Renal pelvis (tissue), 12 donors: ENCODE measurements around the gene TBC1D8B. TPM values are rescaled to one million over a fixed set of nuclear protein-coding genes. Genes with fewer than 3 reads are reported as not detected.
"Not testable (repeated sequence)": the region's sequence is repeated elsewhere in the genome, so short reads cannot be mapped to it uniquely, and the experiment has no call there.

Experiments
- DNase-seq: peaks from one replicate; pipeline ENCODE4 v3.0.0-alpha.2; 2013
- long read RNA-seq, 16 experiments: transcript quantifications; one replicate each; lab custom pipeline, GENCODE V29; 2026
- polyA plus RNA-seq, 3 donors: library from polyadenylated mRNA; unstranded; fragments of 120-200 nt; gene quantifications; one replicate each; pipeline ENCODE4 v1.2.1, GENCODE V29; 2013; ENCODE audit not compliant: insufficient read length in 3 of 3

TBC1D8B gene
- 1 to 10 TPM; 3.9 to 5.9 (median 4.7) TPM for polyA plus RNA-seq
- long read RNA-seq, donor 1, full-length matches to known transcripts = 1 of 1 reads
- long read RNA-seq, donor 1, partial matches to known transcripts = 0 of 1 reads
- long read RNA-seq, donor 1, other reads (novel, unspliced or antisense) = 0 of 1 reads
- long read RNA-seq, donor 2 = 0 reads
- long read RNA-seq, donor 3, full-length matches to known transcripts = 2 of 2 reads
- long read RNA-seq, donor 3, partial matches to known transcripts = 0 of 2 reads
- long read RNA-seq, donor 3, other reads (novel, unspliced or antisense) = 0 of 2 reads
- long read RNA-seq, donor 4, partial matches to known transcripts = 0 of 1 reads
- long read RNA-seq, donor 4, other reads (novel, unspliced or antisense) = 0 of 1 reads
- long read RNA-seq, donor 5 = 0 reads
- long read RNA-seq, donor 6, full-length matches to known transcripts = 2 of 2 reads
- long read RNA-seq, donor 6, partial matches to known transcripts = 0 of 2 reads
- long read RNA-seq, donor 6, other reads (novel, unspliced or antisense) = 0 of 2 reads
- long read RNA-seq, donor 7 = 0 reads
- long read RNA-seq, donor 8, full-length matches to known transcripts = 2 of 2 reads
- long read RNA-seq, donor 8, partial matches to known transcripts = 0 of 2 reads
- long read RNA-seq, donor 8, other reads (novel, unspliced or antisense) = 0 of 2 reads
- long read RNA-seq, donor 9, partial matches to known transcripts = 0 of 1 reads
- long read RNA-seq, donor 9, other reads (novel, unspliced or antisense) = 0 of 1 reads
- long read RNA-seq, donor 10, full-length matches to known transcripts = 1 of 1 reads
- long read RNA-seq, donor 10, partial matches to known transcripts = 0 of 1 reads
- long read RNA-seq, donor 10, other reads (novel, unspliced or antisense) = 0 of 1 reads
- long read RNA-seq, donor 11 = 0 reads
- long read RNA-seq, donor 12 = 0 reads
- long read RNA-seq, donor 13 = 0 reads
- long read RNA-seq, donor 14, partial matches to known transcripts = 5 of 5 reads
- long read RNA-seq, donor 14, other reads (novel, unspliced or antisense) = 0 of 5 reads
- long read RNA-seq, donor 15, full-length matches to known transcripts = 1 of 1 reads
- long read RNA-seq, donor 15, partial matches to known transcripts = 0 of 1 reads
- long read RNA-seq, donor 15, other reads (novel, unspliced or antisense) = 0 of 1 reads
- long read RNA-seq, donor 16 = 0 reads

GRCh38 chrX:106802388-106803275 is at the start of gene TBC1D8B:
Gene TBC1D8B (plus strand): TSS chrX:106802673. CDS start chrX:106802854, 181 bp downstream.
- peak; percentile 88 for DNase-seq

DNA sequence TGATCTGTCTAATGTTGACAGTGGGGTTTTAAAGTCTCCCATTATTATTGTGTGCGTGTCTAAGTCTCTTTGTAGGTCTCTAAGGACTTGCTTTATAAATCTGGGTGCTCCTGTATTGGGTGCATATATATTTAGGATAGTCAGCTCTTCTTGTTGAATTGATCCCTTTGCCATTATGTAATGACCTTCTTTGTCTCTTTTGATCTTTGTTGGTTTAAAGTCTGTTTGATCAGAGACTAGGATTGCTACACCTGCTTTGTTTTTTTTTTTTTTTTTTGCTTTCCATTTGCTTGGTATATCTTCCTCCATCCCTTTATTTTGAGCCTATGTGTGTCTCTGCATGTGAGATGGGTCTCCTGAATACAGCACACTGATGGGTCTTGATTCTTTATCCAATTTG is 33.2 kb upstream of the TBC1D8B start:
- DNase-seq = not testable (repeated sequence)

- no peak for DNase-seq
Observed at GRCh38 chrX:106774981-106775380, 27.5 kb upstream of the TBC1D8B start.

GRCh38 chrX:106780264-106780663 is 22.2 kb upstream of the TBC1D8B start:
- no peak for DNase-seq

DNA sequence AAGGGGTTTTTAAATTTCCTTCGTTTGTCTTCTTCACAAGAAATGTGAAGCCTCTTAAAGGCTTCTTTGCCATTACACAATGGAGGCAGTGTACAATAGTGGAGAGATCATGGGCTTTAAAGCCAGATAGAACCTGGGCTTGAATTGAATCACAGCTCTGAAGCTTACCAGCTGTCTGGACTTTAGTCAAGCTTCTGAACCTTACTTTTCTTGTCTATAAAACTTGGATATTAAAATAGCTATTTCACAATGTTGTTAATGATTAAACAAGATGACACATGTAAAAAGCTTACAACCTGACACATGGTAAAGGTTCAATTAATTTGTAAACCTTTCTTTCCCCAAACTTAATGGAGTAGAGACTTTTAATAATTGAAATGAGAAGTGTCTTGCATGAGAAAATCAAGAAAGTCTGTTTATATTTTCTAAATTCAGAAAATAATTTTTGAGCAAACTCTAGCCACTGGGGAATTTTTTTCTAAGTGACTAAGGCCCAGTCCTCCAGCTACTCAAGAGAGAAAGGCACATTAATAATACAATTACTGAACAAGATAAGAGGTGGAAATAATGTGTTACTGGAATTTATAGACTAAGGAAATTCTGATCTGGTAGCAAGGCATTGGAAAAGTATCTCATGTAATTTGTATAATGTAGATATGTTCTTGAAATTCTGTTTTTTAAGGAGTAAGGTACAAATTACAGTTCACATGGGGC is 21.7 kb upstream of the TBC1D8B start:
- DNase-seq = no peak

DNA sequence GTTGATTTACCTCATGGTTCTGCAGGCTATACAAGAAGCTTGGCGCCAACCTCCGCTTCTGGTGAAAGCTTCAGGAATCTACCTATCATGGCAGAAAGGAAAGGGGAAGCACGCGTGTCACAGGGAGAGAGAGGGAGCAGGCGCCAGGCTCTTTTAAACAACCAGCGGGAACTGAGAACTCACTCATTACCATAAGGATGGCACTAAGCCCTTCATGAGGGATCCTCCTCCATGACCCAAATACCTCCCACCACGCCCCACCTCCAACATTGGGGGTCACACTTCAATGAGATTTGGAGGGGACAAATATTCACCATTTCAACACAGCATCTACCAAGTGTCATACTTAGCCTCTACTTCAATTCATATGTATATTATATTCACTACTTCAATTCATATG is 18.8 kb upstream of the TBC1D8B start:
- no peak for DNase-seq

GRCh38 chrX:106791495-106791894 is 11.0 kb upstream of the TBC1D8B start:
- no peak for DNase-seq

- no peak for DNase-seq
Observed at GRCh38 chrX:106802063-106802387, 448 bp upstream of the TBC1D8B start.

DNA sequence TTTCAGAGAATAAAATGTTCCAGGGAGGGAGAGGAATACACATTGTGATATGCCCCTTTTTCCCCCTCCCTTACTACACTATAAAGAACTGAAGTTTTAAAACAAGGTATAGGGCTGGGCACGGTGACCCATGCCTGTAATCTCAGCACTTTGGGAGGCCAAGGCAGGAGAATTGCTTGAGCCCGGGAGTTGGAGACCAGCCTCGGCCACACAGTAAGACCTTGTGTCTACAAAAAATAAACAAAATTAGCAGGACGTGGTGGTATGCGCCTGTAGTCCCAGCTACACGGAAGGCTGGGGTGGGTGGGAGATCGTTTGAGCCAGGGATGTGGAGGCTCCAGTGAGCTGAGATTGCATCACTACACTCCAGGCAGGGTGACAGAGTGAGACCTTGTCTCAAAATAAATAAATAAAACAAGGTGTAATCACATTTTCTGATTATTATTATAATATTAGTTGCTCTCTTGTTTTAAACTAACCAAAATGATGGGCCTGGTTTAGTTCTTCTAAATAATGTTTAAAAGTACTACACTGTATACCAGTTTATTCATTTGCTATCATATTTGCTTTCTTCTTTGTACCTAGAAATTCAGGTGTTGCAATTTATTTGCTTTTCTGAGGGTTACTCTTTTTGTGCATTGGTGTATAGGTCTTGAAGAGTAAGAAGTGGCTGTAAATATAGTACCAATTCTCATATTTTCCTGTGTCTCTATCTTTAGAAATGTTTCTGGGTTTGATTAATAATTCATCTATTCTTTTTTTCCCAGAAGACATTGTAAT is 8.8 kb downstream of the TBC1D8B start:
- DNase-seq = no peak

DNA sequence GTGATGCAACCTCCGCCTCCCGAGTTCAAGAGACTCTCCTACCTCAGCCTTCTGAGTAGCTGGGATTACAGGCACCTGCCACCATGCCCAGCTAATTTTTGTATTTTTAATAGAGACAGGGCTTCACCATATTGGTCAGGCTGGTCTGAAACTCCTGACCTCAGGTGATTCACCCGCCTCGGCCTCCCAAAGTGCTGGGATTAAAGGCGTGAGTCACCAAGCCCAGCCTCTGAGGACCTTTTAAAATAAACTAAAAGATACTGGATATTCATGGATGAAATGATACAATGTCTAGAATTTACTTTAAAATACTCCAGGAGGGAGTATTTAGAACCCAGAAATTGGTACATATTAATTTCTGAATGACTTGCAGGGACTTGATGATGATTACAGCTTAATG is 10.5 kb downstream of the TBC1D8B start:
- DNase-seq = not testable (repeated sequence)

- DNase-seq = not testable (repeated sequence)
Observed at GRCh38 chrX:106814093-106814492, 11.6 kb downstream of the TBC1D8B start.

DNA sequence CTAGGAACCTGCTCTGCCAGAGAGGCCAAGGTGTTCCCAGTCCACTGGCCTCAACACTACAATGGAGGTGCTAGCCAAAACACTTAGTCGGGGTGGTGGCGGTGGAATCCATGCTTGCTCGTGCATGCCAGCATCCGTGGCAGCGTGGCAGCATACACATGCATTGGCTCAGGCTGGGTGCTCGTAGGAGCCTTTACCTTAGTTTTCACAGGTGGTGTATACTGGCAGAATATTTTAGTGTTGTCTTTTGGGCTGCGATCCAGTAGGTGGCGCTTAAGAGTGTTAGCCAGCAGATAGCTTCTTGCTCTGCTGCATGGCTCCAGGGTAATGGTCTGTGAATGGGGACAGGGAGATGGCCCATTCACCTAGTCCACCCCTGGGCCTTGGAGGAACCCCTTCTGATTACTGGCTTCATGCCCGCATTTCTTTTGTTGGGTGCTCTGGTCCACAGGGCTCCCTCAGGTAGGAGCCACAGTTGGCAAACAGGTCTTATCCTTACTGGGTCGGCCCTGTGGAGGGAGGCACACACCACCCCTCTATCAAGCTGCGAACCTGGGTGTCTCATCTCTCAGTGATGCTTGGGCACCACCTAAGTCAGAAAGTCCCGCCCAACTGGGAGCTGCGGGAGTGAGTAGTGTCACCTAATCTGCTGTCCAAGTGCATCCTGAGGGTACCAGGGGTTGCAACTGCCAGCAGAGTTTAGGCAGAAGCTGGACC is 60.7 kb downstream of the TBC1D8B start:
- DNase-seq = peak; percentile 3

DNA sequence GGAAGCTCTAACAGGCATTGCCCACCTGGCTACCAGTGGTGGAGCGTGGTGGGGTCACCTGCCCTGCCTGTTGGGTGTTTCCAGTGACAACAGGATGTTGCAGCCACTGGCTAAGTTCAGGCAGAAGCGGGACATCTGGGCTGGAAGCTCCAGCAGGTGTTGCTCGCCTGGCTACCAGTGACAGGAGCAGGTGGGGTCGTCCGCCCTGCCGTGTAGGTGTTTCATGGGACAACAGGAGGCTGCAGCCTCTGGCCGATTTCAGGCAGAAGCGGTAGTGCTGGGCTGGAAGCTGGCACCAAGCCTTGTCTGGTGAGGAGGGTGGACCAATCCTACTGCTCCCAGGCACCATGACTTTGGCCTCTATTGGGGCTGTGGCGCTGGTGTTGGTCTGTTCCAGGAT is 61.2 kb downstream of the TBC1D8B start:
- no peak for DNase-seq

- DNase-seq = not testable (repeated sequence)
Observed at GRCh38 chrX:106872796-106873195, 70.3 kb downstream of the TBC1D8B start.

DNA sequence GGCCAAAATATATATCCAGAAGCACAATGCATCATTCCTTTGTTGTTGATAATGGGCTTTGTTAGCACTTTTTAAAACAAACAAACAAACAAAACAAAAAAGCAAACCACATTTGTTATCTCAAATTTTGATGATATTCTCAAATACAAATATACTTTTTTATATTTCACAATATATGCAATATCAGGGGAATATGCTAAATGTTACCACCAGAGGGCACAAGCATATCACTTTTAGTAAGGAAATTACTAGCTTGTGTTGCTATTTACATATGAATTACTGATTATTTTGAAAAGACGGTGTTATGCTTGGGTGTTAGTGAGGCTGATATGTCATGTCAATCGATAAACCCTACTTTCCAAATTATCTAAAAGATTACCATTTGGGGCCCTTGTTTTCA is 71.6 kb downstream of the TBC1D8B start:
- no peak for DNase-seq

DNA sequence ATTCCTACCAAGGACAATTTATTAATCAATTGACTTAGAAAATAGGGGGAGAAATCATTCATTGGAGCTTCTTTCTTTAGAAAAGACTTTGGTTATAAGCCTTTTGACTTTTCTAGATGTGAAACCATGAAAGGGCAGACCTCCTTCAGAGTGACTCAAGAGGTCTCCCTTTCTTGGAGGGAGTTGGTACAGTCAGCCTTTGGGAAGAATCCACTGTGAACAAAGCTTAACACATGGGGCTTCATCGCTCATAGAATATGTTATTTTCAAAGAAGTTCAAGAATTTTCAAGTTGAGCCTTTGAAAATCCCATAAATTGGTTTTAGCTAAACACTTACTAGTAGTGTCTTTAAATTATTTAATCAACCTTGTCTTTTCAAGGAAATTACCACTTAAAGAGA is 72.7 kb downstream of the TBC1D8B start:
- no peak for DNase-seq

DNA sequence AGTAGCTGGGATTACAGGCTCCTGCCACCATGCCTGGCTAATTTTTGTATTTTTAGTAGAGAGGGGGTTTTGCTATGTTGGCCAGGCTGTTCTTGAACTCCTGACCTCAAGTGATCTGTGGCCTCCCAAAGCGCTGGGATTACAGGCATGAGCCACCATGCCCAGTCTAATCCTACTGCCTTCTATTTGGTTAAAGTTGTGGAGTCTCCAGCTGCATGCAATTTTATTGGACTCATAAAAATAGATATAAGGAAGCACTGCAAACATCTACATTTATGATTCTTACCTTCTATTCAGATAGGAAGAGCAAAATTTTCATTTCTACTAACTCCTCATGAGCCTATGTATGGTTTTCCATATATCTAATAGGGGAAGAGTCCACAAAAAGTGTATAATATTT is 87.0 kb downstream of the TBC1D8B start:
- no peak for DNase-seq

DNA sequence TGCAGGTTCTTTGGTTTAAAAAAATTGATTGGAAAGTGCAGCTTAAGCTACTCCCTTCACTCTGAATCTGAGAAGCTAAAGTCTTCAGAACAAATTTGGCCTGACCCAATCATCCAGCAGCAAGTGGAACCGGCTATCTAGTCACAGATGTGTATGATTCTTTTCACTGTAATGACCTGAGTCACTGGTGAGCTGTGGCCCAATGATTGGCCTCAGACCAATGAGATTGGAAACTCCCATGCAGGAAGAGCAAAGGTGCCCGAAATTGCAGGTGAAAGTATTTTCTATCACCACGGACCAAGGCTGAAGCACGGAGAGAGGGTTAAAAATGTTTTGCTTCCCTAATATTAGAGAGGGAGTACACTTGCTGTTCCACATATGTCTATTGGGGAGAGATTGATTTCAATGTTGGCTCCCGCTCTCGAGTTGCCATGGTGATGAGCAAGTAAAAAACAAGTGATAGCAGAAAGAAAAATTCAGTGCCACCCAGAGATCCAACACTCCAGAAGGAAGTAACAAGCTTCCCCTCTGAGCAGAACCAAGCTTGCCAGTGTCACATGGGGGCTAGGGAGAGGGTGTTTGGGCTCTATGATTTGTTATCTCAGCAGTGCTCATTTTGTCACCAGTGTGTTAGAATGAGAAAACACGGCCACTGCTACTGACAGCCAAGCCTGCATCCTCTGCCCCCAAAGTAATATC is 89.4 kb downstream of the TBC1D8B start:
- DNase-seq = no peak
